GM12878 (cell line): ENCODE data around the gene TRAPPC11.

Source experiments
- EP300 ChIP-seq, 2 experiments: fragments of 150-350 bp in 1 of 2; IDR thresholded peaks; 2 replicates each; pipeline ENCODE4 v1.6.1; 2011 to 2012; ENCODE audit warnings: low read depth in 2 of 2, low read length in 2 of 2, borderline replicate concordance in 1 of 2, improper control_type of control experiment in 1 of 2, inconsistent platforms in 1 of 2; ENCODE audit not compliant: control insufficient read depth in 1 of 2
- NFIC ChIP-seq: IDR thresholded peaks from 2 replicates; pipeline ENCODE4 v1.6.1; 2012; ENCODE audit warnings: low read depth, mild to moderate bottlenecking, inconsistent platforms, low read length, moderate library complexity
- TF ChIP-seq, protein P1 (sequence below): fragments of 450-650 bp; formaldehyde crosslinking; IDR thresholded peaks from 2 replicates; pipeline ENCODE4 v1.4.0; 2022; ENCODE audit warnings: mild to moderate bottlenecking, moderate library complexity

DNA sequence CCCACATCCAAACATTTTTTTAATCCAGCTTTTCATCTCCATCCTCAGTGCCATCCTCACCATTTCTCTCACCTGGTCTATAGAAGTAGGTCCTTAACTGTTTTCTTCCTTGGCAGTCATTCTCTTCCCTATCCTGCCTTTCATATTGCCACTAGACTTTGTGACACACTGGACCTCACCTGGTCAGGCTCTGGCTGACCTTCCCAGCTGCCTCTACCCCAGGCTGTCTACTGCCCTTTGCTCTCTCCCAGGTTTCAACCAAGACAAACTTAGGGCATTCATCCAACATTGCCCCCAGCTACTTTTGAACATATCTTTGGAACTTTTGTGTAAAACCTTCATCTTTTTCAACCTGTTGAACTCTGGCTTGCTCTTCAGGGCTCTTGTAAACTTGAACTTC lies 39.8 kb downstream of the TRAPPC11 start:
- TF ChIP-seq, protein P1, sequence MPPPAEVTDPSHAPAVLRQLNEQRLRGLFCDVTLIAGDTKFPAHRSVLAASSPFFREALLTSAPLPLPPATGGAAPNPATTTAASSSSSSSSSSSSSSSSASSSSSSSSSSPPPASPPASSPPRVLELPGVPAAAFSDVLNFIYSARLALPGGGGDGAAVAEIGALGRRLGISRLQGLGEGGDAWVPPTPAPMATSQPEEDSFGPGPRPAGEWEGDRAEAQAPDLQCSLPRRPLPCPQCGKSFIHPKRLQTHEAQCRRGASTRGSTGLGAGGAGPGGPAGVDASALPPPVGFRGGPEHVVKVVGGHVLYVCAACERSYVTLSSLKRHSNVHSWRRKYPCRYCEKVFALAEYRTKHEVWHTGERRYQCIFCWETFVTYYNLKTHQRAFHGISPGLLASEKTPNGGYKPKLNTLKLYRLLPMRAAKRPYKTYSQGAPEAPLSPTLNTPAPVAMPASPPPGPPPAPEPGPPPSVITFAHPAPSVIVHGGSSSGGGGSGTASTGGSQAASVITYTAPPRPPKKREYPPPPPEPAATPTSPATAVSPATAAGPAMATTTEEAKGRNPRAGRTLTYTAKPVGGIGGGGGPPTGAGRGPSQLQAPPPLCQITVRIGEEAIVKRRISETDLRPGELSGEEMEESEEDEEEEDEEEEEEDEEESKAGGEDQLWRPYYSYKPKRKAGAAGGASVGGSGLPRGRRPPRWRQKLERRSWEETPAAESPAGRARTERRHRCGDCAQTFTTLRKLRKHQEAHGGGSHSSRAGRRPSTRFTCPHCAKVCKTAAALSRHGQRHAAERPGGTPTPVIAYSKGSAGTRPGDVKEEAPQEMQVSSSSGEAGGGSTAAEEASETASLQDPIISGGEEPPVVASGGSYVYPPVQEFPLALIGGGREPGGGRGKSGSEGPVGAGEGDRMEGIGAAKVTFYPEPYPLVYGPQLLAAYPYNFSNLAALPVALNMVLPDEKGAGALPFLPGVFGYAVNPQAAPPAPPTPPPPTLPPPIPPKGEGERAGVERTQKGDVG (CRISPR knock-in tag), result no peak
- TF ChIP-seq NFIC (no peak), EP300 (IDR thresholded peaks at IDR 0.05; ENCODE audit: borderline replicate concordance in 1 of 2, control insufficient read depth in 1 of 2, low read depth in 2 of 2, low read length in 2 of 2) (no peak)
